ENCODE data around the gene PALM. TPM values are rescaled to one million over a fixed set of nuclear protein-coding genes. Genes with fewer than 3 reads are reported as not detected.

PALM gene
- total RNA-seq, 1 experiment from 2014 or later = 18.5 TPM

- no peak overlapping the region for H3K18ac ChIP-seq (ENCODE audit: insufficient read length, low read depth, low read length)
- no peak overlapping the region for H3K4me3 Mint-ChIP-seq
- H2BK12ac ChIP-seq (ENCODE audit: insufficient read length, low read depth, low read length) = no peak overlapping the region
- H3K14ac ChIP-seq (ENCODE audit: insufficient read depth, low read length) = no peak overlapping the region
- TF ChIP-seq CTCF (conservative IDR thresholded peaks at IDR 0.05) = no peak
- no peaks in the 10 kb centered on the region for H3K4me1 ChIP-seq (ENCODE audit: insufficient read depth, low read length)
- no CpG with 5 or more reads among the region's 3 CpGs for WGBS (ENCODE audit: extremely low coverage, insufficient read length, low lambda C conversion rate)
- peaks cover 18 to 19% of the 10 kb centered on the region in 2 experiments for H3K4me1 Mint-ChIP-seq
- no peak overlapping the region for H2BK15ac ChIP-seq (ENCODE audit: low read depth, low read length)
- H4K8ac ChIP-seq (replicated peaks; ENCODE audit: insufficient read length, low read depth, low read length) = no peak overlapping the region
- H4K91ac ChIP-seq (ENCODE audit: insufficient read length, low read depth, low read length) = no peak overlapping the region
- no peak overlapping the region for H3K4me2 ChIP-seq (ENCODE audit: insufficient read depth, insufficient read length, low read length)
- no peaks in the 10 kb centered on the region for H3K79me2 ChIP-seq (ENCODE audit: insufficient read depth, low read length)
- H3K9ac ChIP-seq (ENCODE audit: extremely low read depth, insufficient read length, low read length) = no peak overlapping the region
- H2BK20ac ChIP-seq (ENCODE audit: low read depth, low read length, poor library complexity, severe bottlenecking) = no peak overlapping the region
- H3K79me1 ChIP-seq (ENCODE audit: insufficient read depth, low read depth, low read length, poor library complexity, severe bottlenecking) = no peaks in the 10 kb centered on the region
- no peak overlapping the region for H4K5ac ChIP-seq (ENCODE audit: insufficient read length, low read depth, low read length)
- no peak overlapping the region for H3K27ac Mint-ChIP-seq
- H2AK5ac ChIP-seq (ENCODE audit: insufficient read length, low read length) = no peak overlapping the region
- H3T11ph ChIP-seq (ENCODE audit: low read length) = no peak overlapping the region
- no peak for DNase-seq
- peaks cover 4 to 8% of the 10 kb centered on the region in 2 experiments; a peak in 4 of 5 replicates for H3K9me3 Mint-ChIP-seq
- no peaks in the 10 kb centered on the region for H3K27me3 ChIP-seq (ENCODE audit: insufficient read depth, low read length)
- no peaks in the 10 kb centered on the region for H3K9me3 ChIP-seq (ENCODE audit: control insufficient read depth, low read depth, low read length)
- H3K23ac ChIP-seq (ENCODE audit: insufficient read length, low read depth, low read length) = no peak overlapping the region
- H3K27me3 Mint-ChIP-seq (ENCODE audit: low read depth) = peaks cover 3% of the 10 kb centered on the region
- H3K36me3 Mint-ChIP-seq (ENCODE audit: insufficient read depth in 1 of 3, low read depth in 3 of 3) = peaks cover 6 to 9% (median 8%) of the 10 kb centered on the region in 3 experiments; a peak in 6 of 7 replicates
- H2BK120ac ChIP-seq (ENCODE audit: low read depth, low read length, poor library complexity, severe bottlenecking) = no peak overlapping the region
- H2BK5ac ChIP-seq (ENCODE audit: insufficient read length, low read length) = no peak overlapping the region
- no peak overlapping the region for H3K56ac ChIP-seq (ENCODE audit: insufficient read length, low read depth, low read length)
- H4K20me1 ChIP-seq (ENCODE audit: control insufficient read depth, insufficient read depth, insufficient read length) = no peaks in the 10 kb centered on the region
- H3K4ac ChIP-seq (ENCODE audit: low read depth, low read length) = no peak overlapping the region
- no peak overlapping the region for H3K27ac ChIP-seq (ENCODE audit: insufficient read length, low read depth, low read length)
- no peaks in the 10 kb centered on the region for H3K23me2 ChIP-seq (ENCODE audit: insufficient read length, low read depth, low read length, poor library complexity, severe bottlenecking)
- no peak overlapping the region for H2AFZ ChIP-seq (ENCODE audit: low read length)
Observed at GRCh38 chr19:715347-715746, 6.6 kb downstream of the PALM start.
